ENCODE results near the gene CD151.

Gene CD151

DNA sequence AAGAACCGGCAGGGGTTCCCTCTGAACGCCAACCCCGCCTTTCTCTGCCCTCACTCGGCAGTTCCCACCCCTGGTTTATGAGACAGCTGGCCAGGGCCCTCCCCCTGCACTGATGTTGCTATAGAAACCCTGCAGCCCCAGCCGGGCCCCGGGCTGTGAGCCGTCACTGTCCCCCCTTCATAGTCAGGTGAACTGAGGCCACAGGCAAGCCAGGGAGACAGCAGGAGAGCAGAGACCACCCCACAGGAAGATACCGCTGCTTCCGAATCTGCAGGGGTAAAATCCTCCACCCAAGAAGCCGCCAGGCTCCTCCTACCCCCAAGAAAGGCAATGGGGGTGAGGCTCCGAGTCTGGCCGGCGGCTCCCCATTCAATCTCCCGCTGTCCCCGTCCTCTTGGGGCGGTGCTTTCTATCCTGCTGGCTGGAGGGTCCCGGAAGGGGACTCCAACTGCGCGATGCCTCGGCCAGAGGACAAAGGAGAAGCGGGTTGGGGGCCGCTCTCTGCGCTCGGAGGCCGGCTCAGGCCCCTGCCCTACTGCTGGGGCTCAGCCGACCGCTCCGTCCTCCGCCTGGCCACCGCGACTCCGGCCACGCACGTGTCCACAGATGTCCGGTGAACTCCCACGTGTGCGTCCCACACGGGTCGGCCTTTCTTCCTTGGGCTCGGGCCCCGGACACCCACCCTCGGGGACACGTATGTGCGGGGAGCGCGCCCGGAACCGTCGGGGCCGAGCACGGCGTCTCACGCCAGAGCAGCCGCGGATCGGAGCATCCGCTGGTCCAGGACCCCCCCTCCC lies 35.3 kb upstream of the CD151 start:
- peak; percentile 86 for DNase-seq

DNA sequence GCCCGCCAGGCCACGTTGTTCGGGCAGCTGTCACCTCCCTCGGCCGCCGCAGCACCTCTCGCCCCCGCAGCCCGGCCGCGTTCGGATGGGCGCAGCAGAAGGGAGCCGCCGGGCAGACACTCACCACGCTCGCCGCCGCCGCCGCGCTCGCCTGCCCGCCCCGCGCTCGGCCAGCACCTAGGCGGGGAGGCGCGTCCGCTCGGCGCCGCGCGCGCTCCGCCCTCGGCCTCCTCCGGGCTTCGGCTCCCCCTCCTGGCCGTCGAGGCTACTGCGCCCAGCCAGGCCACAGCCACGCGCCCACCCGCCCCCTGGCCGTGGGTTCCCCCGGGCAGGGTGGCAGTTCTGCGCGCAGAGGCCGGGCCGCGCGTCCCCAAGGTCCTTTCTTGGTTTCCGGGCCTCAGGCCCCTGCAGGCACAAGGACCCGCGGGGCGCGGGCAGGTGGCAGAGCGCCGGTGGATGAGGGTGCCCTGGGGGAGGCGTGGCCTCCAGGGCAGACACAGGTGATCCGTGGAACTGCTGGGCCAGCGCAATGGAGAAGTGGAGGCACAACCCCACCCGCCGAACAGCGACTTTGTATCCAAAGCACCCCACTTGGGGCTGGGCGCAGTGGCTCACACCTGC lies 34.5 kb upstream of the CD151 start, which contains the start of gene SLC25A22:
TSS of gene SLC25A22 (minus strand) at position 189 of the 621 bp plus-strand sequence. CDS start 3,275 bp downstream, outside the sequence.
- DNase-seq, result peak; percentile 75

DNA sequence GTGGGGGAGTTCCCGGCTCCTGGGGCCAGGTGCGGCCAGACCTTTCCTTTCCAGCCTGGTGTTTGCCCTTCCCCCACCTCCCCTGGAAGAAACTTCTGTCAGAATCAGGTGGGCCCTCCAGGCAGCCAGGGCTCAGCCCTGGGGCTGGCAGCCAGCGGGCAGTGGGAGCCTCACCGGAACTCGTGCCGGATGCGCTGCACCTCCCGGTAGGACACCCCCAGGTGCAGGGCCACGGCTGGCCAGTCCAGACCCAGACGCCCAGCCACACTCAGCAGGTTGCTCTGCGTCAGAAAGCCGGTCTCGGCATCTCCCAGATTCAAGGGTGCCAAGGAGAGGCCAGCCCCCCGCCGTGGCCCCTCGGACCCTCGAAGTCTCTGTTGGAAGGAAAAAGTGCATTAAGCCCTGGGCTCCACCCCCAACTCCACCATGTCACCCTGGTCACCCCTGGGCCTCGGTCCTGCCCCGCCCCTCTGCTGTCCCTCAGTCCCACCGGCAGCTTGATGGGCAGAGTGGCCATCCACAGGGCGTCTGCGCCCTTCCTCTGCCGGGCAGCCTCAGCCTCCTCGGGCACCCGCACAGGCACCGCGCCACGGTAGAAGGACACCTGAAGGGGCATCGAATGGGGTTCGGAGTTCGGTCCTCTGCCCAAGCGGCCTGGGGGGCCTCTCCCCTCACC lies 33.0 kb upstream of the CD151 start:
- no peak for DNase-seq

DNA sequence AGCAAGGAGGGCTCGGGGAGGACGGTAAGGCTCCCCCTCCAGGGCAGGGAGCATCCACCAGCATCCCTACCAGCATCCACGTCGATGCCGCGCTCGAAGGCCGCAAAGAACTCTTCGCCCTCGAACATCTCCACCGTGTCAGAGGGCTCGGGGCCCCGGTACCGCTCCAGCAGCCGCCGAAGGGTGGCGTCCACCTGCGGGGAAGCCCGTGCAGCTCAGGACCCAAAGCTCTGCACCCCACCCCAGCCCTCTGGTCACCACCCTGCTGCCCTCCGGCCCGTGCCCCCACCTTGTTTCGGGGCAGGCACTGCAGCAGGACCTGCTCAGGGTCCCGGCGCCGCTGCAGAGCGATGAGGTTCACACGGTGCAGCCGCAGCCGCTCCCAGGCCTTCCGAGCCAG lies 32.3 kb upstream of the CD151 start:
- DNase-seq, result no peak

DNA sequence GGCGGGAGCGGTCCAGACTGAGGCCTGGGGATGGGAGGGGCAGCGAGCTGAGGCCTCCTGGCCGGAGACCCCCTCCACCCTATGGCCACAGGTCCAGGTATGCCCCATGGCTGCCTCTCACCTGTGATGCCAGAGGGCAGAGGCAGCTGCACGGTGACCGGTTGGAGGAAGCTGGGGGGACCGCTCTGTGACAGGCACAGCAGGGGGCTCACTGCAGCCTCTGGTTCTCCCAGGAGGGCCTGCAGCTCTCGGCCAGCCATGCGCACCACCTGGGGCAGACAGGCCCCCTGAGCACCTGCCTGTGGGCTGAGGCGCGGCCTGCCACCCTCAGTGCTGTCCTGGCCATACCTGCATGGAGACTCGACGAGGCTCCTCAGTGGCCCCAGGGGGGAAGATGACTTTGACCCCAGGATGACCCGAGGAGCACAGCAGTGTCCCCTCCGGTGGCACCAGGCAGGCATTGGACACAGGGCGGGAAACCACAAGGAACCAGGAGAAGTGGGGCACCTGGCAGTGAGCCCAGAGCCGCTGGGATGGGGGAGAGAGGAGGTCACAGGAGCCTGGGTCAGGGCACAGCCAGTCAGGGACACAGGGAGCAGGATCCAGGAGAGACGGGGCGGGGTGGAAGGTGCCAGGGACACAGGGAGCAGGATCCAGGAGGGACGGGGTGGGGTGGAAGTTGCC lies 31.5 kb upstream of the CD151 start:
- DNase-seq, result no peak

DNA sequence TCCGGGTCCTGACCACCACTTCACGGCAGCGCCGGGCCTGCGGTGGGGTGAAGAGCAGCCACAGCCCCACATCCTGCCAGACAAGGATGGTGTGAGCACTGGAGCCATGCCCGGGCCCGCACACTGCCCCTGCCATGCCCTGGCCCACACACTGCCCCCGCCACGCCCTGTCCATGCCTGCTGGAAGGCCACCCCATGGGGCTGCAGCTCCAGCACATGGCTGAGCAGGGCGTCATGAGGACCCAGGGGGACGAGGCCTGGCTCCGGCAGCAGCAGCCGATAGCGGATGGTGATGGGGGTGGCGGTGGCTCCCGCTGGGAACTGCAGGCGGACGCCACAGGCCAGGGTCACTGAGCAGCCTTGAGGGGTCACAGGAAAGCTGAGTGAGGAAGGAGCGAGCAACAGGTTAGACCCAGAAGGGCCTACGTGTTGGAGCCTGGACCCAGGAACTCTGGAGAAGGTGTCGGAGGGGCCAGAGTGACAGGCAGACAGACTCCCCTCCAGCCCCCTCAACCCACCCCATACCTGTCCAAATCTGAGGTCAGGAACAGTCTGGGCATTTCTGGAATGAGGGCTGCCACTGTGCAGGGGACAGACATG lies 30.6 kb upstream of the CD151 start:
- no peak for DNase-seq

DNA sequence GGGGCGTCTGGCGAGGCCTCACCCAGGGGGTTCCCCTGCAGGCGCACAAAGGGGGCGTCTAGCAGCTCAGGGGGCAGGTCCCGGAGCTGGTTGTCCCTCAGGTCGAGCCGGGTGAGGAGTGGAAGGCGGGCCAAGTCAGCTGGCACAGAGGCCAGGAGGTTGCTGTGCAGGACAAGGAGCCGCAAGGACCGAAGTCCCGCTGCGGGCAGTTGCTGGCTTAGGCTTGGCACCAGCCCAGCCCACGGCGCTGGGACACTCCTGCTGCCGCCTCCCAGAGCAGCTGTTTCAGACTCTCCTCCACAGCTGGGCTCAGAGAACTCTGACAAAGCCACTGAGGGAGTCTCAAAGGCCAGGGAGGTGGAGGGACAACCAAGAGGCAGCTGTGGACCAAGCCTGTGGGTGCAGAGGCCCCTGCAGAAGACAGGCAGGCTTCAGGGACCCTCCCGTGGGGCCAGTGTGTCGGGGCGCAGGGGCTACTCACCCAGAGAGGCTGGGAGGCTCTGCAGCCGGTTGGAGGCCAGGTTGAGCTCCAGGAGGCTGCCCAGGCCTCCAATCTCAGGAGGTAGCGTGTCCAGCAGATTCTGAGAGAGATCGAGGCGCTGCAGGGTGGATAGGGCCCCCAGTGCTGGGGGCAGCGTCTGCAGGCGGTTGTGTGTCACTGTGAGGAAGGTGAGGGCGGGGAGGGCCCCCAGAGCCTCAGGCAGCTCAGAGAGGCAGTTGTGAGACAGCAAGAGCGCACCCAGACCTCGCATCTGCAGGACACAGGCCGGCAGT lies 29.9 kb upstream of the CD151 start:
- DNase-seq, result no peak

DNA sequence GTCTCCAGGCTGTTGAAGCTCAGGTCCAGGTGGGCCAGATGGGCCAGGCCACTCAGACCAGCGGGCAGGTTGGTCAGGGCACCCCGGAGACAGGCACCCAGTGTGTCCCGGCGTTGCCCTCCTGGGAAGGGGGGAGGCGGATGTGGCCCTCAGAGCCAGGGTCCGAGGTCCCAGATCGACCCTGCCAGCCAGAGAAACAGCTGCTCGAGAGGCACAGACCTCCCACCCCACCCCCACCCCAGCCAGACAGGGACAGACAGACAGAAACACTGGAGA lies 29.3 kb upstream of the CD151 start:
- no peak for DNase-seq

DNA sequence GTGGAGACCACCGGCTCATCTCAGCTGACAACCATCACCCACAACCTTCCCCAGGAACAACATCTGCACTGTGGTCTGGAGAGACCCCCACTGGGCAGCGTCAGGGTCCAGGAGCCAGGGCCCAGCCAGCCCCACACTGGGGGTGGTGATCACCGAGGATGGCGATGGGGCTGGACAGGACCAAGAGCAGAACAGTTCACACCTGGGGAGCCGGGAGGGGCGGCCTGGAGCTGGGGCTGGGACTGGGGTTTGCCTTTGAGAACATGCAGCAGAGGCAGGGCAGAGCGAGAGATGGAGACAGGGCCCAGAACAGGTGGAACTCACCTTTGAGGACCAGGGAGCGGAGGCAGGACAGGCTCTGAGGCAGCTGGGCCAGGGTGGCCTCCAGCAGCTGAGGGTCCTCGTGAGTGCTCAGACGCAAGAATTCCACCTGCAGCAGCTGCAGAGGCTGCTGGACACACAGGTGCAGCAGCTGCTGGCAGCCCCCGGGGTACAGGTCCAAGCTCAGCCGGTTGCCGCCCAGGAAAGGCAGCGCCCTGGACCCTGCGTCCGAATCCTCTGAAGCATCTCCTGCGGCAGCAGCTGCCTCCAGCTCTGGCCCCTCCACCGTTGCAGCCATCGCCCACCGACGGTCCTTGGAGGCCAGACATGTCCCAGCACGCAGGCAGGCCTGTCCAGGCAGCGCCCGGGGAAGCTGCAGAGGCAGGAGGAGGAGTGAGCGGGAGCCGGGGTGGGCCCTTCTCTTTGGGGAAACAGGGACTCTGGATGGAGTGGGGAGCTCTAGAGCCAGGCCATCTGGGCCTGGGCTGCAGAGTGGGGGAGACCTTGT lies 28.8 kb upstream of the CD151 start:
- DNase-seq, result no peak

DNA sequence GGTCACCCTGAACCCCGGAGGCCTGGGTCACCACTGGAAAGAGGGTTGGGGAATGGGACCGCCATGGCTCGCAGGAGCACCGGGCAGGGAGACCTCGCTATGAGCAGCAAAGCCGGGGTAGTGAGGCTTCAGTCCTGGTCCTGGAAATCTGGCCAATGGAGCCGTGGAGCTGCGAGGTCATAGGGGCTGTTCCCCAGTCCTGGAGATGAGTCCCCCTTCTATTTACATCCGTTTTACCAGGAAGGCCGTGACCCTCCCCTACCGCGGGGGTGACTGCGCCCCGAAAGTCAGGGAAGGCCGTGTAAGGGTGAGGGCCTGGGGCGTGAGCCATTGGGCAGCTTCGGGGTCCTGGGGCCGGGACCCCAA lies 28.2 kb upstream of the CD151 start:
- no peak for DNase-seq

DNA sequence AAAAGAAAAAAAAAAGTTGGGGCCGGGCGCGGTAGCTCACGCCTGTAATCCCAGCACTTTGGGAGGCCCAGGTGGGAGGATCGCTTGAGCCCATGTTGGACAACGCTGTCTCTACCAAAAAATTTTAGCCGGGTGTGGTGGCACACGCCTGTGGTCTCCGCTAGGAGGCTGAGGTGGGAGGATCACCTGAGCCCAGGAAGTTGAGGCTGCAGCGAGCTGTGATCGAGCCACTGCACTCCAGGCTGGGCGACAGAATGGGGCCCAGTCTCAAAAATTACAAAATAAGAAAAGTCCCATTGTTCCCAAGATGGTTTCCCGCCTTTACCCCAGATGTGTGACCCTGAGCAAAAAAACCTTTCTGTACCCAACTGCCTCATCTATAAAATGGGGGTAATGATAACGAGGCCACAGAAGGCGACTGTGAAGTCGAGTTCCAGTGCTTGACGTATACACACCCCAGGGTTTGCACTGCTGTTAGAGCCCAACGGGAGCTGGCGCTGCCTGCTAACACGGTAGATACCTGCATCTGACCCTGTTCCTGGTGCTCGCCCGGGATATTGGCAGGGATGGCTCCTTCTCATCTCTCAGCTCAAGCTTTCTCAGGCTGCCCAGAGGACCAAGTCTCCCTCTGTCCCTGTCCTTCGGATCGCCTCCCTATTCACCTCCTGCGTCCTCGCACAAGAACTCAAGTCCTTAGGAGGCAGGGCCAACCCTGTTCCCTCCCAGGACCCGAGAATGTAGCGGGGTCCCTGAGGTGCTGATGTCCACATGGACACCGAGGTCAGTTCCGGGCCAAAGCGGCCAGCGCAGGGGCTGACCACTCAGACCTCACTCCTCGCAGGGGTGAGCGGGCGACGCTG lies 24.1 kb upstream of the CD151 start:
- no peak for DNase-seq

DNA sequence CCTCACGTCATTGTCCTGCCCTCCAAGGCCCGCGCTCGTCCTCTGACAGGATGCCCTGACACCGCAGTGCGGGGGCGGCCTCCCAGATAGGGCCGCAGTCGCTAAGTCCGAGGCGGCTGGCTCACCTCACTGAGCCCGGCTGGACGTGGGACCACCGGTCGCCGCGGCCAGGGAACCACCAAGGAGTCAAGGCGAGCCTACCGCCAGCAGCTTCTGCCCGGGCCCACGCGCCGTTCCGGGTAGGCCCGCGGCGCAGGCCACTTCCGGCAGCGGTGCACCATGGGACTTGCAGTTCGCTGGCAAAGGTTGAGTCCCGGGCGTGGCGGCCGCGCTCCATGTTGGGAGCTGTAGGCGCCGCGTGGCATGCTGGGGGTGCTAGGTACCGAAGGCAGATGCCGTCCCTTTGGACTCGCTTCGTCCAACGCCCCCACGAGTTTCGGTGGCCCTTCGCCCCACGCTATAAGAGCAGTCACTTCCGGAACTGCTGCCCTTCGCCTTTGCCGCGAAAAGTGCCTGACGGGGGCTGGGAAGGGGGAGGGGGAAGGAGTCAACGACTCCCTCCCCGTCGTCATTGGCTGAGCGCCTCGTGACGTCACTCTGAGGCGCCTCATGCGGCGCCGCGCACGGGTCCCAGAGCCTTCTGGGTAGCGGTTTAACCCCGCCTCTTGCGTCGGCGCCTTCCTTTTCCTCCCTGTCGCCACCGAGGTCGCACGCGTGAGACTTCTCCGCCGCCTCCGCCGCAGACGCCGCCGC lies 23.3 kb upstream of the CD151 start, which contains the start of gene RPLP2:
TSS of gene RPLP2 (plus strand) at position 681 of the 753 bp plus-strand sequence. CDS start 268 bp downstream, outside the sequence.
- peak; percentile 97 for DNase-seq

DNA sequence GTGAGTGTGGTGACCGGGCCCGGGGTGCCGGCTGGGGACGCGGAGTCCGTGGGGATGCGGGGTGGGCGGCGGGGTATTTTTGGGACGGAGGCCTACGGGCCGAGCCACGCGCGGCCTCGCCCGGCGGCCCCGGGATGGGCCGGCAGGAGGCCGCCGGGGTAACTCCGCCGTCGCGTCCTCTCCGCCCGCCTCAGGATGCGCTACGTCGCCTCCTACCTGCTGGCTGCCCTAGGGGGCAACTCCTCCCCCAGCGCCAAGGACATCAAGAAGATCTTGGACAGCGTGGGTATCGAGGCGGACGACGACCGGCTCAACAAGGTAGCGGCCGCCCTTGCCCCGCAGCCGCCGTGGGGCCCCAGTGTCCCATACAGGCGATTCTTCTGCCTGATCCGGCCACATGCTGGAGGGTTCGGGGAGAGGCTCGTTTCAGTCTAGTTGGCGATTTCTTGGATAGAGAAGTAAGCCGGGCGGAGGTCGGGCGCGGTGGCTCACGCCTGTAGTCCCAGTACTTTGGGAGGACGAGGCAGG lies 22.6 kb upstream of the CD151 start:
- DNase-seq, result no peak

DNA sequence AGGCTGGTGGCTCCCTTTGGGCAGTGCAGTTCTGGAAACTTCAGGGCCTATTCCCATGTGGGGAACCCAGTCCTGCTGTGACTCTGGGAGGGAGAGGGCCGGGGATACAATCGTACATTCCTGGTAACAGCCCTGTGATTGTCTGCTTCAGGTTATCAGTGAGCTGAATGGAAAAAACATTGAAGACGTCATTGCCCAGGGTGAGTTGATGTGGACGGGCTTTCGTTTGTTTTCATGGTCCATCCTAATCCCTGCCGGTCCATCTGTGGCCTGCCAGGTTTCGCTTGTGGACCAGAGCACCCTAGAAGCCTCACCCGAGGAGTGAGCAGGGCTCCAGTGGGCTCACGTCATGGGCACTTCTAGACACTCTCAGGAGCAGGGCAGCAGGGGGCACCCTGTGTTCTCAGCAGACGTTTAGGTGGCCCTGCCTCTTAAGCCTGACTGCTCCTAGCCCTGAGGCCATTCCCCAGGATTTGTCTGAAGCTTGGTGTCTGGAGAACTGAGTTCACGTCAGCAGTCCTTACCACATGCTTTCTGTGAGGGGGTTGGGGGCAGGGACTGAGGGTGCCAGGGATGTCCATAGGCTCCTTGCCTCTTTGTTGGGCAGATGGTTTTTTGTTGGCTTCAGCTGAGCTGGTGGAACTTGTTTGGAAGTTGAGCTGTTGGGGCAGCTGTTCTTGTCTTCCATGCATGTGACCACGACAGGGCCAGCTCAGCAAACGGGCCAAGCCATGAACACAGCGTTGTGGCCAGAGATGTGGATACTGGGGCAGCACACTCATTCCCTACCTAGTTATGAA lies 21.1 kb upstream of the CD151 start:
- no peak for DNase-seq

DNA sequence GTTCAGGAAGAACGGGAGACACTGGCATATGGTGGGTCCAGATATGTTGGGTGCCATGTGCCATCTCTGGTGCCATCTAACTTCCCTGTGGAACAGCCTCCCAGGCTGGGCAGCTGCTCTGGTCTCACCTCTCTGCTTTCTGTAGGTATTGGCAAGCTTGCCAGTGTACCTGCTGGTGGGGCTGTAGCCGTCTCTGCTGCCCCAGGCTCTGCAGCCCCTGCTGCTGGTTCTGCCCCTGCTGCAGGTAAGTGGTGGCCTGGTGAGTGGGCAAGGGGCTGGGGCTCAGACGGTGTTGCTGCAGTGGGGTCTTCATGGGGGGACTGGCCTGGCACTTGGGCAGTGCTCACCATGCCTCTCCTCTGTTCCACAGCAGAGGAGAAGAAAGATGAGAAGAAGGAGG lies 20.4 kb upstream of the CD151 start:
- DNase-seq, result no peak

DNA sequence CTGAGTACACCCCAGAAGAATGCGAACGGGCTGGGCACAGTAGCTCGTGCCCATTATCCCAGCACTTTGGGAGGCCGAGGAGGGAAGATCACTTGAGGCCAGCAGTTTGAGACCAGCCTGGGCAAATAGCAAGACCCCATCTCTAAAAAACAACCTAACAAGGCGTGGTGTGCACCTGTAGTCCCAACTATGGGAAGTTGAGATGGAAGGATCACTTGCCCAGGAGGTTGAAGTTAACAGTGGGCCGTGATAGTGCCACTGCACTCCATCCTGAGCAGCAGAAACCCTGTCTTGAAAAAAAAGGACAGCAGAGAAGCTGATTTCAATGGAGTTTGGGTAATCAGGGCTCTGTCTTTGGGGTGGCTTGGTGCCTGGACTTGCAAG lies 19.7 kb upstream of the CD151 start:
- DNase-seq, result no peak

DNA sequence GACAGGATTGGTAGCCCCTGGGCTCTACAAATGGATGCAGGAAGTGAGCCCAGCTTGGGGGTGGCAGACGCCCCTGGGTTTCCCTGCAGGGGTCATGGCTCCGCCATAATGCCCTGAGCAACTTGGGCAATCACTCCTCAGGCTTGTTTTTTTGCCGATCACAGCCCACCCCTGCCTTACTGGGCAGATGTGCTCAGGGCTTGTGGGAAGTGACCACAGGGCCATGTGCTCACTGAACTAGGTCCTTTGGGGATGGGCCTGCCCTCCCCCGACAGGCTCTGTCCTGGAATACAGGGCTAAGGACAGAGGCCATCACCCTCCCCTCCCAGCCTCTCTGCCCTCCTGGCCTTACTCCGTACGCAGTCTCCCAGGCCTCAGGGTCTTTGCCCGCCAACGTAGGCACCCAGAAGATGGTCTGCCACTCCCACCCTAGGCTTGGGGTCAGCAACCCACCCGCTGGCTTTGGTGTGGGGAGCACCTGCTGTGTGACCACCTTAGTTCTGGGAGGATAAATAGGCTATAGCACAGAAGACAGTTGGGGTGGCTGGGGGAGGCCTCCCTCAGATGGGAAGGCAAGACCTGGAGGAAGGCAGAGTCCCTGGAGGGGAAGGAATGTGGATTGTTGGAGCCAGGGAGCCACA lies 19.2 kb upstream of the CD151 start:
- no peak for DNase-seq

Data from fibroblast of skin of right quadriceps (primary cell).